GM19438 (cell line): ENCODE data around the gene KIF25.

Source experiments
- ATAC-seq: cut with Tn5 transposase; IDR thresholded peaks from one replicate; pipeline ENCODE4 v1.9.1; 2021; ENCODE audit warnings: low read depth; ENCODE audit not compliant: unreplicated experiment

The KIF25 gene

DNA sequence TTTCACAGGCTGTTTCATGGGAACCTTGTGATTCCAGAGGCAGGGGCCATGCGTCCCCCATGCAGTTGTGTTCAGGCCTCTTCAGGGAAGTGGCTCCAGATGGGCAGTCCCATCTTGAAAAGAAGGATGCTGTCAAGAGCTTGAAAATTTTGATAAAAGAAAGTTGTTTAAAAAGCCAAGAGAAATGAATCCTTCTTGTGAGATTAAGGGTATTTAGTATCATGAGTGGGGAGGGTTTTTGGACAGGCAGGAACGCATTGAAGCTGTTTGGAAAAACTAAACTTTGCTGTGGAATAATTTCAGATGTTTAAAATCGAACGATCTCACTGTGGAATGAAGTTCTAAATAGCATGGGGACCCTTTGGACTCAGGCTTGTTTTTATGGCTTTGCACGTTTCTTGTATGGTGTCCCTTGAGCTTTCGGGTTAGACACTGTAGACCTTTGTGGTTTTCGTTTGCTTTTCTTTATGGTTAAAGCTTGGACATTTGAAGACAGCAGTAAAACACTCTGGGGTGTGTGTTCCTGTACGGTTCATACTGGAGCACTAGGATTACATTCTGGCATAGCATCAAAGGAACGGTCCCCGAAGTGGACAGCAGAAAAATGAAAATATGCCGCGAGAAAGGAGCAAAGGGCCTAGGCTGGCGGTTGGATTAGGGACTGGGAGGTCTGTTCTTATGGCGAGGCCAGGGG, 18.2 kb downstream of the KIF25 start:
- ATAC-seq = no peak

DNA sequence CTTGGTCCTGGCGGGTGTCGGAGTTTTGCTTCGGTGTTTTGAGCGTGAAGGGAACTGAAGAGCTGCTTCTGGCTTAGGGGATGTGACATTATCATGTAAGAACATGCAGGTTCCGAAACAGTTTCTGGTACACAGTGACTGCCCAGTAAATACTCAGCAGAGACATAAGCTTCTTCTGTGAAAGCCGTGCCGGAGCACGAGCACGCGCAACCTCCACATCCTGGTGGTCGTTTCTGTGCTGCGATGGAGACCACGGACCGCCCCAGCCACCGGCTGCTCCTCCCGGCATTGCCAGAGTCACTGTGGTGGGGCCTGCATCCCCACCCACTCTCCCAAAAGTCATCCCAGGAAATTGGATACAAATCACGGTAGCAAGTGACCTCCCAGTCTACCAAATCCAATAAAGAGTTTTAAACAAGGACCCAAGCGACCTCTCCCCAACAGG, 18.7 kb downstream of the KIF25 start:
- no peak for ATAC-seq

DNA sequence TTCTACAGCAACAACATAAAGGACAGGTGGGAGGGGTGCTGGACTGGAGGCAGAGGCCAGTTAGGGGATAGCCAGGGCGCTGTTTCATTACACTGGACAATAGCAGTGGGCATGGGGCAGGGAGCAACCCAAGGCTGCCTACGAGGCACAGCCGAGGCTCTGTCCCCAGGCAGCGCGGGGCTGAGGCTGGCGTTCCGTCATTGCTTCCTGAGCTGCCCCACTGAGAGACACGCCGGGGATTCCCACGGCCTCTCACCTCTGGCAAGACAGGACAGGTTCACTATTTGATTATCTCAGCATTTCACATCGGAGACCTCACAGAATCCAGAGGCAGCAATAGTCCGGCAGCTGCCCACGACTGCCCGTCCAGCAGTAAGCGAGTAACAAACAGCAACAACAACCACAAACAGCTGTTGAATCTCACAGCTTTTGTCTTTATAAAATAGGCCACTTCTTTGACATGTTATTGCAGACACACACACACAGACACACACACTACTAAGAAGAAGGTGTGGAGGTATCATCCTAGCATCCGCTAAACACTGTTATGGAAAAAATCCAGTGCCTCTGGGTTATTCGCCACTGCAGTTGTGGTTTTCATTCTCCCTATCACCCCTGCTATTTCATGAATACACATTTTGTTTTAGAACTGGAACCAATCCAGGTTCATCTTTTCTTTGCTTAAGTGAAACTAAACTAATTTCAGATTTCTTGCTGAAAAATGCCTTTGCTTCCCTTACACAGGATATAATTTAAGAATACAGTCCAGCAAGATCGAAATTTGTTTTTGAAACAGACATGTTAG, 19.5 kb downstream of the KIF25 start:
- ATAC-seq = no peak

DNA sequence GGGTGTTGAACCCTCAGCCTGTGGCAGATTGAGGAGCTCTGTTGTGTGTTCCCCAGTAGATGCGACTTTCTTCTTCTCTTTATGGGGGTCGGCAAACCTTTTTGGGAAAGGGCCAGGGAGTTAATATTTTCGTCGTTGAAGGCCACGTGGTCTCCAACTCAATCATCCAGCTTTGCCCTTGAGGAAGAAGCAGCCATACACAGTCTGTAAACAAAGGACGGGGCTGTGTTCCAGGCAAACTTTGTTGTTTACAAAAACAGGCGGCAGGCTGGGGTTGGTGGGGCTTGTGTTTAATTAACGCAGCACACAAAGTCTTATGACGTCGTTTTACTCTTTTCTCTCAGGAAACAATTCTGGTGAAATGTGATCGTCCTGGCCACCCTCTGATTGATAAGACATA, 20.2 kb downstream of the KIF25 start:
- no peak for ATAC-seq

DNA sequence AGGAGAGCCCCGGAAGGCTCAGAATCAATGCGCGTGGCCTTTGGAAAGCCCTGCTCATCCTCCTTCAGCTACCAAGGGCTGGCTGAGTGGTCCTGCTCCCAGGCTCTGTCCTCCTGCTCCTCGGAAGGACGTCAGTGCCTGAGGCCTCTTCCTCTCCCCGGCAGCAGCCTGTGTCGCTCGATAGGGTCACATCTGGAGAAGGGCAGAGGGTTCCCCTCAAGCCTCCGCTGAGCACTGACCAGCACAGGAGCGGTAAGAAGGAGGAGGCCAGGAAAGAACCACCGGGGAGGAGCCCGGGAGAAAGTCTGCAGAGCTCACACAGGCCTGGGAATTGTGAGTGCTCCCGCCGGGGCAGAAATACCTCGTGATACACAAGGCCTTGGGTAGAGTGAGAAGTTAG, 21.2 kb downstream of the KIF25 start:
- no peak for ATAC-seq

DNA sequence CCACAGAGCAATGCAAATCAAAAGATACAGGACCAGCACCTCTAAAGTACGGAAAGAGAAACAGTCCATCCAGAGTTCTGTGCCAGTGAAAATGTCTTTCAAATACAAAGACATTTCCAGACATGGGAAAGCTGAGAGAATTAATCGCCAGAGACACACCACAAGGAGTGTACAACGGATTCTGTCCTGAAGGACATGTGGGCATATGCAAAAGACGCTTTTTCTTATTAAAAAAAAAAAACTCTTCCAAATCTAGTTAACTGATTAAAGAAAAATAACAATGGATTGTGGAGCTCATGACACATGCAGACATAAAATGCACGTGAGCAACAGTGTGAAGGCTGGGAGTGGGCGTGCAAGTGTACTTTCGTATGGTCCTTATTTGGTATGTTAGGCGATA, 22.8 kb downstream of the KIF25 start:
- no peak for ATAC-seq

DNA sequence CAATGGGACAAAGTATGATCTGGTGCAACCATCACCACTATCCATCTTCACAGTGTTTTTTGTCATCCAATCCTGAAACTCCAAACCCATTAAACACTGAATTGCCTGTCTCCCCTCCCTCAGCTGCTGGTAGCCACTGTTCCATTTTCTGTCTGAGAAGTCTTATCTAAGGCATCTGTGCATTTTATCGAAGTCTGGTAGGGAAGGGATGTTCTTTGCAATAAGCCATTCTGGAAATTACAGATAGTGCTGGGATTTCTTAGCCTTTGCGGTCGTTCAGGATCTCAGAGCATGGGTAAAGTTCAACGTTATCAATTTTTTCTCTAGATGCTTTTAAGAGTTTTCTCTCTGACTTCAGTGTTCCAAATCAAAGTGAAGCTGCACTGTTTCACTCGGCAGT, 24.1 kb downstream of the KIF25 start:
- ATAC-seq = no peak

DNA sequence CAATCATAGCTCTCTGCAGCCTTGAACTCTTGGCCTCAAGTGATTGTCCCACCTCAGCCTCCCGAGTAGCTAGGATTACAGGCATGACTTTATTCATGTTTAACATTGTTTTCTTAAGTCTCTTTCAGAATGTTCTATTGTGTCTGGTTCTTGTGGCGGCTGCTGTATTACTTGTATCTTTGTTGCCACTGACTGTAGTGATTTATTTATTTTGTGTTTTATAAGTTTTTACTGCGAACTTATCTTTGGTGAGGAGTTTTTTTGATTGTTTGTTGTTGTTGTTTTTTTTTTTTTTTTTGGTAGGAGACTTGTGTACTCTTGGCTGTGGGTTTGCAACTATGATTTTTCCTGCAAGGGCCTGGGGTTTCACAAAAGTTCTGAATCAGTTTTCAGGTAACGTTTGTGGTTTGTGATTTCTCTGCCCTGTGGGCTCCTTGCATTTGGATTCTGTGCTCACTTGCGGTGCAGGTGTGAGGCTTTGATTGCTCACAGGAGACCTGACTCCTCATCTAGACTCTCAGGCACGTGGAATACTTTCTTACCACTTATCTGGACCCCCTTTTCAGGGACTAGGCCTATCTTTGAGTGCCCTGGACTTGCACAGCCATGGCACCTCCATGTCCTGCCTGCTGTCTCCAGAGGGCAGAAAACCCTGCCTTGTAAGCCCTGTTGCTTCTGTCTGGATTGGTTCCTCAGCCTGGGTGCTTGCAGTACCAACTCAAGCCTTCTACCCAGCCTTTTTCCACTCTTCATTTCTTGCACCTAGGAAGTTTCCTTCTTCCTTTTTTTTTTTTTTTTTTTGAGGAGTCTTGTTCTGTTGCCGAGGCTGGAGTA, 25.2 kb downstream of the KIF25 start:
- ATAC-seq = no peak

DNA sequence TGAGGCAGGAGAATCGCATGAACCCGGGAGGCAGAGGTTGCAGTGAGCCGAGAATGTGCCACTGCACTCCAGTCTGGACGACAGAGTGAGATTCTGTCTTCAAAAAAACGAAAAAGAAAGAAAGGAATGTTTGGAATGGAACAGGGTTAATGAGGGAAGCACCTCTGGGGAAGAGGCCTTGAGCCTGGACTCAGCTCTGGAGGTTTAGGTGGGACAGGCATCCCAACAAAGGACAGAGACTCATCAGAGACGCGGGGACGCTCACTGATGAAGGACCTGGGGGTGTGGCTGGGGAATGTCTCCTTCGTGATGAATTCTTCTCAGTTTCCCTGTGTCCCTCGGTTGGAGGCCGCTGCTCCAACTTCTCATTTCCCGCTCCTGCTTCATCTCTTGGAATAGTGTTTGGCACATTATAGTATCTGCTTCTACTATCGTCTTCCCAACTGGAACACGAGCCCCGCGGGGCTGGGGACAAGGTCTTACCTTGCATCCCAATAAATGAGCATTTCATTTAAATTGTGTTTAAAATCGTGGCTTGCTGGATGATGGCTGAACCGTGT, 27.6 kb downstream of the KIF25 start:
- no peak for ATAC-seq

DNA sequence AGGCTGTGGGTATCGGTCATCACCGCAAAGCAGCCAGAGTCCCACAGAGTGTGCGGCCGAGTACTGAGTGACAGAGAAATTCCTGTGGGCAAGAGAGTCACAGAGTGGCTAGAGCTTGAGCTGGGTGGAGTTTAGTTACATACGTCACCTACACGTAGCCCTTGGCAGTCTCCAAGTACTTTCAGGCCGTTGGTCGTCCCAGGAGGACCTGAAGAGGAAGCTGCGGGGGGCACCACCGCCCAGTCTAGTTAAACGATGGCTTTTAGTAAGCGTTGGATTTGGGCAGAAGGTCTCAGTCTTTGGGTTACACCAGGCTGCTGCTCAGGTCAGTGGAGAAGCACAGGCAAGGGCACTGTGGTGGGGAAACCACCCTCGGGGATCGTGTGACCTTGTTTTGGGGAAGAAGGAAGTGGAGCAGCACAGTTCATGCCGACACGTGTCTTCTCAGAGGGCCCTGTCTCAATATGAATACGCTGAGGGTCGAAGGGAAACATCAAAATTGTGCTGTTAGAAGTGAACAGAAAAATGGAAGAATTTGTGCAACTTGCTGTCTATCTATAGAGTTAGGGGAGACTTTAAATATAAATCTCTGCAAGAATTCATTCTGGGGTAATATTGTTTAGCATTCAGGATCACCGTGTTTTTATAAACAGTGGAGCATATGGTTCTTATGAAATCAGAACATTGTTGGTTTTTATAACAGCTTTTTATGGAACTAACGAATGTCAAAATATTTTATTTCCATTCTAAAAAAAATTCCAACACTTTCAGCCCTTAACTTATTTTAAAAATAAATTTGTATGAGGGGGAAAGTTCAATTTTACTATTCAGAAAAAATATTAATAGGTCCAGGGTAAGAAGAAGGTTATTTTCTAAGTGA, 28.6 kb downstream of the KIF25 start:
- ATAC-seq = no peak

DNA sequence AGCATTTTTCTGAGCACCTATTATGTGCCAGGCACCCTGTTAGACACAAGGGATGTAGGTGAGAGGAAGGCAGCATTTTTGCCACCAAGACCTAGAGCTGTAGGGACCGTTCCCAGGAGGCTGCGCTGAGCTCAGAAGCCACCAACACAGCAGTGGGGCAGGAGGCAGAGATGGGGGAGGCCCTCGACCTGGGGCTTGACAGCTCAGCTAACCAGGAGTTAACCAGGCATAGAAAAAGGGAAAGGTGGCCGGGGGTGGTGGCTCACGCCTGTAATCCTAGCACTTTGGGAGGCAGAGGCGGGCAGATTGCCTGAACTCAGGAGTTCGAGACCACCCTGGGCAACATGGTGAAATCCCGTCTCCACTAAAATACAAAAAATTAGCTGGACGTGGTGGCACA, 29.5 kb downstream of the KIF25 start:
- ATAC-seq = no peak

DNA sequence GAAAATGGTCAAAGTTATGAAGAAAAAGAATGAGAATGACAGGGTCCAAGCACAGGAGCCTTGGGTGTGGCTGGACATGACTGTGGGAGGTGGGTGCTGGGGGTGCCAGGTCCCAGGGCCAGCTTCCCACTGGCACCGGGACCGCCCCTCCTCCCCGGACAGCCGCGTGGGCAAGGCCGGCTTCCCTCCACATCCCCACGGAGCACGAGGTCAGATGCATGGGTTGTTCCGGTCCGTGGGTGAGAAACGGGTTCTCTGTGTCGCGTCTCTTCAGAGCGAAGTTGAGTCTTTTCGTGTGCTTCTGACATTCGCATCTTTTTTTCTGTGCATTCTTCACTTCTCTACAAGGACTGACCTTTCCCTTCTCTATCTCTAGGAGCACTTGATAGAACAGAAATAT, 30.1 kb downstream of the KIF25 start:
- ATAC-seq = no peak

DNA sequence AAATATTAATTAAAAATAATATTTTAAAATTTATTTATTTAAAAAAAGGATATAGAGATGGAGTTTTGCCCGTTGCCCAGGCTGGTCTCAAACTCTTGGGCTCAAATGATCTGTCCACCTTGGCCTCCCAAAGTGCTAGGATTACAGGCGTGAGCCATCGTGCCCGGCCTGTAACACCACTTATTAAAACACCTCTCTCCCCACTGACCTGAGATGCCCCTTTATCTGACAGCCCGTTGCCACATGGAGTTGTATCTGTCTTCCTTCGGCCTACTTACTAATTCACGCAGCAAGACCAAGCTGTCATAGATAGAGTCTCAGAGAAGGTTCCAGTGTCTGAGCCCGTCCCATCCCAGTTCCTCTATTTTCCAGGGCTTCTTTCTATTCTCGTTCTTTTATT, 30.7 kb downstream of the KIF25 start:
- no peak for ATAC-seq

DNA sequence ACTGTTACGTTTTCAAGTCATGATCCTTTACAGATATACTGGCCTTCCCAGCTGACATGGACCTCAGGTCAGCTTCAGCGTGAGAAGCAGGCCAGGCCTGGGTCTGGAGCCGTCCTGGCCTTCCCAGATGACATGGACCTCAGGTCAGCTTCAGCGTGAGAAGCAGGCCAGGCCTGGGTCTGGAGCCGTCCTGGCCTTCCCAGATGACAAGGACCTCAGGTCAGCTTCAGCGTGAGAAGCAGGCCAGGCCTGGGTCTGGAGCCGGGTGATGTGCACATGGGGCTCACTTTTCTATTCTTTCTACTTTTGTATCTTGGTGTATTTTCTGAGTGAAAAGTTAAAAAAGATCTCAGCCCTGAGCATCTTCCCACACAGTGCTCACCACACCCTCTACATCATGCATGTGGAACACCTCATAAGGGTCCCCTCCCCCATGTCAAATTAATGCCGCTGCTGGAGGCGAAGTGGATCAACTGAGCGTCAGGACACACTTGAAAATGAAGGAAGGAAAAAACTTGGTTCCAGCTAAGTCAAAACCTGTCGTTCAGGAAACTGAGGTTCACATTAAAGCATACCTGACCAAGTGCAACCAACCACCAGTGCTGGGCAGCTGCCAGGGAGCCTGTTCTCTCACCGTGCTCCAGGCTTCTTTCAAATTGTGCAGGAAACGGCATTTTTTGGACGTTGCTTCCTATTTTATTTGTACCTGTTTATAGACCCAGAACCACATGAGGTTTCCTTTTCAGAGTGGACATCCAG, 32.2 kb downstream of the KIF25 start:
- no peak for ATAC-seq

DNA sequence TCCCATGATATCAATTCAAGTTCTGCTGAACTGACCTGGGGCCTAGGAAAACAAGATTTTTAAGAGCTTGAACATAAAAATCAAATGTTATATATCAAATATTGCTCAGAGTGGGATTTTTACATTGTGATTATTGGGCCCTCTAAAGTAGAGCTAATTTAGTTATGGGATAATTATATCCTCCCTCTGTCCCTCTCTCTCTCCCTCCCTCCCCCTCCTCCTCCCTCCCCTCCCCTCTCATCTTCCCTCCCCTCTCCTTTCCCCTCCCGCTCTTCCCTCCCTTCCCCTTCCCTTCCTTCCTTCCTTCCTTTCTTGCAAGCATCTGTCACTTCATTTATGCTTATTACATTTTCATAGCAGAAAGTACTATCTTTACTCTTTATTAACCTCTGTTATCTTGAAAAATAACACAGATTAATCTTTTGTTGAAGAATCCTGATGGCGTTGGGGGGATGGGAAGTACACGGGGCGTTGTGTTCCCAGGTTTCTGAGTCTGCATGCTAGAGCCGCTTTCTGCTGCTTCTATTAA, 32.8 kb downstream of the KIF25 start:
- no peak for ATAC-seq

DNA sequence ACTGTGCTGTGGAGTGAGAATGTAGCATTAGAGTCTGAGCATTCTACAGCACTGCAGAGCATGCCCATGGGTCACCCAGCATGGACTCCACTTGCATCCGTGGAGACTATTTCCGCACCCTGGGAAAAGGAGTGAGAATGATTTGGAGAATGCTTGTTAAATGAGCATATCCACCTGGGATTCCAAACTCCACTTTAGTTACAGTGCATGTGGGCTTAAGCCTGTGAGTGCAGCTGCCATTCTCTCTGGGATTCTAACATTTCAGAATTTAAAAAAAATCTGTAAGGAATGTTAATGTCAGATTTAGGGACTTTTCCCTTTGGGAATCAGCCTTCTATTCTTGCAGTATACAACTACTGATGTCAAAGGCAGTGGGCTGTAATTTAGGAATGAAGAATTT, 33.4 kb downstream of the KIF25 start:
- ATAC-seq = no peak

DNA sequence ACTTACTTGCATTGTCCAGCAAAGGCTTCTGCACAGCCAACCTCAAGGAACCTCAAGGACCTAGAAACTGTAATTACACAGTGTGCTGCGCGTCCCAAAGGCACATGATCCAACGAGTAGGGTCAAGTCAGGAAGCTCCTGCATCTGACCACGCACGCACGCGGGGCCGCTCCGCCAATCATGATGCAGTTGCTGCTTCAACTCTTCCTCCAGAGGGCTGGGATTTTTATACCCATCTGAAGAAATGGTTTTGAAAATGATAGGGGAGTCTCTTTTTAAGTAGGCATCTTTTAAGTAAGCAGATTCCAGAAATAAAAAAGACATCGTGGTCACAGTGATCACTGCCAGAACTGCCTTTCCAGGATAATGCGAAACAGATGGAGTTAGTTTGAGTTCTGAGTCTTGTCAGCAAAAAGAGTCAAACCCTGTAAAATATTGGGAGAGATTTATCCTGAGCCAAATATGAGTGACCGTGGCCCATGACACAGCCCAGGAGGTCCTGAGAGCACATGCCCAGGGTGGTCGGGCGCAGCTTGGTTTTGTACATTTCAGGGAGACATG, 34.0 kb downstream of the KIF25 start:
- ATAC-seq = no peak

DNA sequence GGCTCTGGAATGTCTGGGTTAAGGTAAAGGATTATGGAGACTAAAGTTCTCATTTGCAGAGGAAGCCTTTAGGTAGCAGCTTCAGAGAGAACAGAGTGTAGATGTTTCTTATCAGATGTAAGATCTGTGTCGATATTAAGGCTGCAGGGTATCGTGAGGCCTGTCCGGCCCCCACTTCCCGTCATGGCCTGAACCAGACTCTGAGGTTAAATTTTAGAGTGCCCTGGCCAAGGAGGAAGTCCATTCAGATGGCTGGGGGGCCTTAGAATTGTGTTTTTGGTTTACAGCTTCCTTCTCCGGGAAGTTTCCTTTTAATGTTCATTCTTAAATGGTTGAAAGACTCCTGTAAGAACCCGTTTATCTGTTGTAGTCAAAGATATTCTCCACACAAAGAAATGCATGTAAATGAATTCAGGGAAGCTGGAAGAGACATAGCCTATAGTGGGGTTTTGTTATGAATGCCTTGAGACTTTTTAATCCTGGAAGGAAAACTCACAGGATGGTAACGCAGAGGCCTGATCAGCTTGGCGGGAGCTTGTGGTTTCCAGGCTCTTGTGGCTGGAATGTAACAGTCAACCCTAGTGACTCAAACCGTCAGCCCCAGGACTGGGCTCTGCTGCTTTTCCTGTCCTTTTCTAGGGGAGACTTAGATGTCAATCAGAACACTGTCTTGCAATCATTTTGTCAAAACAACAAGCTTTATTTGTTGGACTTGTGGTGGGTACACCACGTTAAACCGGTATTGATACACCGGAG, 34.7 kb downstream of the KIF25 start:
- no peak for ATAC-seq
